ENCODE measurements around the gene ZBTB32. TPM values are rescaled to one million over a fixed set of nuclear protein-coding genes. Genes with fewer than 3 reads are reported as not detected.

ZBTB32 gene
- total RNA-seq, 4 donors from 2014 or later: 0.38 TPM; not detected in 3

- DNase-seq: no peak
- H3K4me3 ChIP-seq: no peak overlapping the region
- whole genome bisulfite sequencing, 2 donors: 84 to 86% methylated on average over 7 to 18 of the region's 21 CpGs
- no peak overlapping the region for H3K27ac ChIP-seq
- H3K36me3 ChIP-seq: peaks cover 74 to 100% (median 81%) of the 10 kb centered on the region in 3 donors
- peaks cover 0 to 20% (median 8%) of the 10 kb centered on the region in 3 donors for H3K4me1 ChIP-seq
- no peak for TF ChIP-seq CTCF (IDR thresholded peaks at IDR 0.05)
- no peak for TF ChIP-seq POLR2A (IDR thresholded peaks at IDR 0.05)
- intact Hi-C loops (cut with DNase I): no loop called here
- H3K27me3 ChIP-seq: no peaks in the 10 kb centered on the region
- H3K9me3 ChIP-seq: no peaks in the 10 kb centered on the region
These were observed 27.5 kb downstream of the ZBTB32 start for GRCh38 chr19:35731779-35732405.

DNA sequence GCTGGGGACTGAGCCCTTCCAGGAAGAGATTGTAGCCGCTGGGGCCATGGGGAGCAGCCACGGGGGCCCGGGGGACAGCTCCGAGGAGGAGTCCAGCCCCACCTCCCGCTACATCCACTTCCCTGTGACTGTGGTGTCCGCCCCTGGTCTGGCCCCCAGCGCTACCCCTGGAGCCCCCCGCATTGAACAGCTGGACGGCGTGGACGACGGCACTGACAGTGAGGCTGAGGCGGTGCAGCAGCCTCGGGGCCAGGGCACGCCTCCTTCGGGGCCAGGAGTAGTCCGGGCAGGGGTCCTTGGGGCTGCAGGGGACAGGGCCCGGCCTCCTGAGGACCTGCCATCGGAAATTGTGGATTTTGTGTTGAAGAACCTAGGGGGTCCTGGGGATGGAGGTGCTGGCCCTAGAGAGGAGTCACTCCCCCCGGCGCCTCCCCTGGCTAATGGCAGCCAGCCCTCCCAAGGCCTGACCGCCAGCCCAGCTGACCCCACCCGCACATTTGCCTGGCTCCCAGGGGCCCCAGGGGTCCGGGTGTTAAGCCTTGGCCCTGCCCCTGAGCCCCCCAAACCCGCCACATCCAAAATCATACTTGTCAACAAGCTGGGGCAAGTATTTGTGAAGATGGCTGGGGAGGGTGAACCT is 28.3 kb downstream of the ZBTB32 start:
- Histone ChIP-seq H3K4me1 (peaks cover 0 to 20% (median 8%) of the 10 kb centered on the region in 3 donors), H3K27me3 (no peaks in the 10 kb centered on the region), H3K27ac (no peak overlapping the region), H3K36me3 (peaks cover 72 to 100% (median 73%) of the 10 kb centered on the region in 3 donors), H3K9me3 (no peaks in the 10 kb centered on the region), H3K4me3 (no peak overlapping the region)
- TF ChIP-seq CTCF (IDR thresholded peaks at IDR 0.05): no peak
- no peak for TF ChIP-seq POLR2A (IDR thresholded peaks at IDR 0.05)
- intact Hi-C loops (cut with DNase I): no loop called here
- 91% methylated on average over 14 of the region's 25 CpGs; no CpG with 5 or more reads in 1 of the 2 donors for WGBS, 2 donors
- DNase-seq: no peak

- TF ChIP-seq CTCF (IDR thresholded peaks at IDR 0.05) (no peak), POLR2A (IDR thresholded peaks at IDR 0.05) (no peak)
- no peak for DNase-seq
- Histone ChIP-seq H3K9me3 (no peaks in the 10 kb centered on the region), H3K27ac (no peak overlapping the region), H3K4me3 (no peak overlapping the region), H3K4me1 (peaks cover 0 to 20% (median 8%) of the 10 kb centered on the region in 3 donors), H3K27me3 (no peaks in the 10 kb centered on the region), H3K36me3 (peaks cover 72 to 100% (median 75%) of the 10 kb centered on the region in 3 donors)
- intact Hi-C loops (cut with DNase I): no loop called here
- WGBS, 2 donors: 84 to 93% methylated on average over 5 to 6 of the region's 35 CpGs
These were observed 29.1 kb downstream of the ZBTB32 start for GRCh38 chr19:35733180-35734125.

DNA sequence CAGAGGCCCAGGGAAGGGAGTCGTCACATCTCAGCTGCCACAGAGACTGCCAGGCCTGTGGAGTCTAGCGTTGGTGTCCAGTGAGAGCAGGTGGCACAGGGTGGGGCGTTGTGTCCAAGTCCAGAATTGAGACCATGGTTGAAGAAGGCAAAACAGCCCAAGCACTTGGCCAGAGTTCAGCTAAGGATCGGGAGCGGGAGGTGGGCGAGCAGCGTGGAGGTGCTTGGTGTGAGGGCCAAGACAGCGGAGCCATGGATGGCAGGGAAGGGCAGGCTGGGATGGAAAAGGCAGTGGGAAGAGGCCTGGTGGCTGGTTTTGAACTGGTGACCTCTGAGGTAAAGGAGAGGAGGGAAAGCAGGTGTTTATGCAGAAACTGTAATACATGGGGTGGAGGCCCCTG is 29.9 kb downstream of the ZBTB32 start:
- Histone ChIP-seq H3K27me3 (no peaks in the 10 kb centered on the region), H3K4me1 (peaks cover 0 to 22% (median 8%) of the 10 kb centered on the region in 3 donors), H3K36me3 (peaks cover 64 to 100% (median 72%) of the 10 kb centered on the region in 3 donors), H3K9me3 (no peaks in the 10 kb centered on the region), H3K4me3 (no peak overlapping the region), H3K27ac (no peak overlapping the region)
- WGBS, 2 donors: 91 to 95% methylated on average over 7 to 8 of the region's 8 CpGs
- no peak for DNase-seq
- TF ChIP-seq CTCF (IDR thresholded peaks at IDR 0.05): no peak
- no peak for TF ChIP-seq POLR2A (IDR thresholded peaks at IDR 0.05)
- intact Hi-C loops (cut with DNase I): no loop called here
